ENCODE data around the gene FLAD1. TPM values are rescaled to one million over a fixed set of nuclear protein-coding genes. Genes with fewer than 3 reads are reported as not detected.

FLAD1 gene
- polyA plus RNA-seq, 5 donors: 27.1 to 33.6 (median 28.1) TPM

DNA sequence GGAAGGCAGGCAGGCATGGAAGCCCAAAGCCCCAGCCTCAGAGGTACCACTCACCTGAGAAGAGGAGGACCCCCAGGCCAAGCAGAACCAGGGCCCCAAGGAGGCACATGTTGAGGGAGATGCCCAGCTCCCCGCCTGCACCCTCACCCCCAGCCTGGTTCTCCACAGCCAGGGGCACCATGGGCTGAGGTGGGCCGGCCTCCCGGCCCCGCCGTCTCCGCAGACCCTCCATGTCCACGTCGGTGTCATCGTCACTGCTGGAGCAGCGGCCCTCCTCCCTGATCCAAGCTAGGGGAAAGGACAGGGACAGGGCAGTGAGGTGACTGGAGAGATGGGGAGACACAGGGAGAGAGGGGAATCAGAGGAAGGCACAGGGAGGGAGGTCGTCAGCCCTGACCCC is 35.1 kb upstream of the FLAD1 start:
- no peak for DNase-seq

DNA sequence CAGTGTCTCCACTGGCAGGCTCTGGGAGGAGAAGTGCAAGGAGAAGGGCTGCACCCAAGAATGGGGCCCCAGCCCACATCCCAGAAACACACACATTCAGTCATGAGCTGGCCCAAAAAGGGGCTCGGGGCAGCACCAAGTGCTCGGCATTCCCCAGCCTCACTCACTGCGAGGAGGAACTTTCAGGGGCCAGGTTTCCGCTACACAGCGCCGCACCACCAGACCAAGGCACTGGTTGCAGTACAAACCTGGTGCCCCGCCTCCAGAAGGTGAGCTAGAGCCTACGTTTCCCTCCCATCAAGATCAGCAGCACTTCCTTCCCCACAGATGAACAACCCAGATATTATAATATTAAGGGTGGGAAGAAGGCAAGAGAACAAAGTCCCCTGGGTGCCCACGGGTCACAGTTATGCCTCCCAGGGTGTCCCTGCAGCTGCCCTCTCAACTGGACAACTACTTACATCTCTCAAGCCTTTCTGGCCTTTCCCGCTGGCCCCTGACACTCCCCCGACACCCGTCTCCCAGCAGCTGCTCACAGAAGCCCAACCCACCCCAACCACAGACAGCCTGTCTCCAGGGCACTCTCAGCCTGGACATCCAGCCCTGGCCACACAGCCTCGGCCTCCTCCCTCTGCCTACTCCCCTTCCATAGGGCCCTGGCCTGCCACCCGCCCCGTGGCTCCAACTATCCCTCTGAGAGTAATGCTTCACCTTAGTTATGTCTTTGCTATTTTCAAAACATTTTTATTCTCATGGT is 31.1 kb upstream of the FLAD1 start:
- no peak for DNase-seq

DNA sequence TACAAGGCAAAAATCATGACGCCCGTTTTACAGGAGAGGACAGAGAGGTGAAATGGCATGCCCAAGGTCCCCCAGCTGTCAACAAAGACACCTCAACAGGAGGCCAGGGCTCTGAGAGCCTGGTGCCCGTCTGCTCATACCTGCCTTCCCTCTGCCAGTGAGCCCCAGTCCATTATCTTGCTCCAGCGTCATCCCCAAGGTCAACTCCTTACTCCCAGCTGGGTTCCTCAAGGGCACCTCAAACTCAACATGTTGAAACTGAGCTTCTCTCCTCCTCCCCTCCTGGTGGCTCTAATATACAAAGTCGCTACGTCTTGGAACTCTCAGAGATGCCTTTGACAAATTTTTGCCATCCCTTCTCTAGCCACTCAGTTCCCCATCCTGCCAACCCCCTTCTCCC is 30.5 kb upstream of the FLAD1 start:
- DNase-seq: no peak

DNA sequence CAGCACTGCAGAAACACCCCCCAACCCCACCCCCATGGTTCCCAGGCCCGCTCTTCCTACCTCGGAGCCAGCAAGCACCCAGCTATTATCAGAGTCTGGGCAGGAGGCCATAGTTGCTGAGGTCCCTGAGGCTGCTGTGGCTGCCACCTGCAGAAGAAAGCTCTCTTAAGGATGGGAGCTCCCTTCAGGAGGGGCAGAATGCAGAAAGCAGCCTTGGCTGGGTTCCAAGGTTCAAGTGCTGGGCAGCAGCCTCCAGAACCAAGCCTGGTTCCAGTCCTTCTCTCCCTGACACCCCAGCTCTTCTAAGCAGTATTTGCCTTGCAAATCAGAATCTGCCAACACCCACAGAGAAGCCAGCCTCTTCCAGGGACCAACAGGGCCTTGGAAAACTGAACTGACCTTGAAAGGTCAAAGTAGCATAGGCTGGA is 29.5 kb upstream of the FLAD1 start:
- no peak for DNase-seq

DNA sequence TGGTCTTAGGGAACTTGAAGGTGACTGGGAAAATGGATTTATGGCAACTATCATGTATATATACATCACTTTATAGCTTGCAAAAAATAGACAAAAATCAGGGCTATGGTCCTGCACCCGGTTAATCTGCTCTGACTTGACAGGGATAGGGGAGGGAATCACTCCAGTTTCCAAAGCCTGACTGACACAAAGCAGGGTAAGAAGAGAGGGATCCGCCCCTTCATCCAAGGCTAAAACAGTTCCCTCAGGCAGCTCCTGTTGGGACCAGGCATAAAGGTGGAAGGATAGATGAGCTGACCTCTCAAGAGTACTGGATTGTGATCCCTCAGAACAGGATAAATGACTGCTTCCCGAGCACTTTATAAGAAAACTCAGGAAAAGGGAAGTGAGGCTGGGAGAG is 28.6 kb upstream of the FLAD1 start:
- DNase-seq: no peak

DNA sequence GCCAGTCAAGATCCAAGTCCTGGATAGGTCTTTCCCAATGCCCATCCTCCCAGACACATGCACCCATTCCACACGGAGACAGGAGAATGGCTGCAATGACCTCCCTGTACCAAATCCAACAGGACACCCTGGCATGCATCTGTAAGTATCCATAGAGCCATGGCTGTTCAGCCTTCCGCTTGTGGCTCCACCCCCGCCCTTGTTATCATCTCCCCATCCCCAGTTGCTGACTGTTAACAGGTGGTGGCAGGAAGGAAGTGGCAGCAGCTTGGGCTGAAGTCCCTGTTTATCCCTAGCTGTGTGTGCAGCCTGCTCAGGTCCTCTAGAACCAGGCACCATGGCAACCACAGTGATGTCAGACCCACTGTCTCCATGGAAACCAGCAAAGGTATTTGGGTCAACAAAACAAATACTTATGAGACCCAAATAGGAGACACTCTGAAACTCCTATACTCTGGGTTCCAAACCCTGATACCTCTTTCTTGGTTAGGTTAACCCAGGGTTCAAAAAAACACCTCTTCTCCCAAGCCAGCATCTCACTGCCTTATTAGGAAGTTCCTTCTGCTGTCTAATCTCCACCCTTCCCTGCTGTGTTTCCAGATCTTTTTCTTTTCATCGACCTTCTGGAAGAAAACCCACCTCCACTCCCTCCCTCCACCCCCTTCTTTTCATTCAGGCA is 28.0 kb upstream of the FLAD1 start:
- DNase-seq: no peak

DNA sequence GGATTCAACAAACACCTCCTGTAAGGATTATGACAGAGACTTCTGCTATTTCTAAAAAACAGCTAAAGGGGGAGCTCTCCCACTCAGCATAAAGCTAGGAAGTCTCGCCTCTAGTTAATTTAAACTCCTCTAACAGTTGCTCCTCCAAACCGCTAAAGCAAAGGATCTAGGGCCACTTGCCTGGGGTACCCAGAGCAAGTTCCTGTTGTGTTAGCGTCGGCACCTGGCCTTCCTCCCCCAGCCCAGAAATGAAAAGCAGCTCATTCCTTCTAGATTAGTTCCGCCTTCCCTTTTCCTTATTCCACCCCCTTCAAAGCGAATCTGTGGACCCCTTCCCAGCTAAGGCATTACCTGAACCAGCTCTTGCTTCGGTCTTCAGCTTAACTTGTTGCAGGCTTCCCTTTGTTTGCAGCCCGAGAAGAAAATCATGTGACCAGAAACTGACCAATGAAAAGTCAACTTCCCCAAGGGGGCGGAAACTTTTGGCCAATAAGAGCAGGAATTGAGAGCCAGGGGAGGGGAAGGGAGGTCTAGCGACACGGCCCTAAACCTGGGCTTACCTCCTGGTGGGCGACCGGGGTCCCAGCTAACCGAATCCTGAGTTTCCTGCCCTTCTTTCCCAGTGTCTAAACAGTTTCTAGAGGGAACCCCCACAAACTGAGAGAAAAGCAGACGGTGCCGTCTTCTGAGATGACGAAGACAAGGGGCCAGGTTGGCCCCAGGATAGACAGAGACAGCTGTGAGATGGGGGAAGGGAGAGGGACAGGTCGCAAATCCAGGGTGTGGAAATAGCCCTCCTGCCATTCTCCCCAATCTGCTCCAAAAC is 27.2 kb upstream of the FLAD1 start, which contains the start of gene PBXIP1:
TSS of gene PBXIP1 (minus strand) at position 382 of the 826 bp plus-strand sequence. CDS start 2,378 bp downstream, outside the sequence.
- peak; percentile 88 to 92 for DNase-seq

DNA sequence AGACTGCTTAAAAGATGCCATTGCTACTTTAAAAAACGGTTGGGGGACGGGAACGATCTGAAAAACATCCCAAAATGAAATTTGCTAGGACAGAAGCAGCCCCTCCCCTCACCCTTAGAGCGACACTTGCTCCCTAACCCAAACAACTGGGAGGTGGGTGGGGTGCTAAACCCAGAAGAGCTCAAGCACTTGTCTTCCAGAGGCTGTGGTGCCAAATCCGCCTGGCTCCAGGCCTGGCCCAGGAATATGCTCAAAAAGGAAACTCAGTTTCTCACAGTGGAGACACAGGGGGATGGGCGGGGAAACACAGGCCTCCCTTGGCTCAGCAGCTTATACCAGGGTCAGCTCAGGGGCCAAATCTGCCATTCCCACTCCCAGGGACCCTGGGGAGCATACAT is 26.6 kb upstream of the FLAD1 start:
- DNase-seq: no peak

DNA sequence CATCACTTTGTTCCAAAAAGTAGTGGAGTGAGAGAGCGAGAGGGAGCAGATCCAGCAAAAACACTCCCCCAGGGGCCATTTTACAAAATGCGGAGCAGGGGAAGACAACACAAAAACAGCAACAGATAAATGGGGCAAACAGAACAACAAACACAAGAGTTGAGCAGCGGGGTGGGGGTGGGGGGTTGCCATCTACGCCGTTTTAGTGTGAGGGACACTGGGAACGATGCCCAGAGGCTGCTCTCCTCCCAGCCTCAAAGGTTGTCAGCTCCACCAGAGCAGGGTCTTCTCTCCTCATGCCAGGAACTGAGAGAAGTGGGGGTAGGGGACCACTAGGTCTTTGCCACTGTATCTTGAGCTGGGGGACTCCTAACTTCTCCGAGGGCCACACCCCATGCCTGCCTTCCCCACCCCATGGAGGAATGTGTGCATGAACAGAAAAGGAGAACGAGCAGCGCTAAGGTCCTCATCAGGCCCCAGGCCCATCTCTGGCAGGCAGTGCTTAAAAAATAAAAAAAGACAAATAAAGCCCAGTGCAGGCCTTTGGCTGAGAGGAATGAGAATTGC is 26.0 kb upstream of the FLAD1 start:
- DNase-seq: no peak

DNA sequence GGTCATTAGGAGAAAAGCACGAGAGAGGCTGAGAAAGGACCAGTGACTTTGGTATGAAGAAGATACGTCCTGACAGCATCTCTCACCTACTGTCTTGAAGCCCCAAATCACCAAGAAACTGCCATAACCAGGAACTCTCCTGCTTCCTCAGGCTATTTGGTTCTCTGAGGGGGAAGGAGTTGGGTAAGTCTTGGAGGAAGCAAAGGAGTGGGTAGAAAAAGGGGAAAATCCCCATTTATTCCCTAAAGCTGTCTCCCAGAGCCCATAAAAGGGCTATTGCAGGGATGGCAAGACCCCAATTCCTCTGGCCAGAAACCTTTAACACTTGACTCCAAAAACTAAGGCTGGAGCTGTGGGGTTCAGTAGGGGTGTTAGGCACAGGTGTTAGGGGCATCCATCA is 25.1 kb upstream of the FLAD1 start:
- DNase-seq: no peak

DNA sequence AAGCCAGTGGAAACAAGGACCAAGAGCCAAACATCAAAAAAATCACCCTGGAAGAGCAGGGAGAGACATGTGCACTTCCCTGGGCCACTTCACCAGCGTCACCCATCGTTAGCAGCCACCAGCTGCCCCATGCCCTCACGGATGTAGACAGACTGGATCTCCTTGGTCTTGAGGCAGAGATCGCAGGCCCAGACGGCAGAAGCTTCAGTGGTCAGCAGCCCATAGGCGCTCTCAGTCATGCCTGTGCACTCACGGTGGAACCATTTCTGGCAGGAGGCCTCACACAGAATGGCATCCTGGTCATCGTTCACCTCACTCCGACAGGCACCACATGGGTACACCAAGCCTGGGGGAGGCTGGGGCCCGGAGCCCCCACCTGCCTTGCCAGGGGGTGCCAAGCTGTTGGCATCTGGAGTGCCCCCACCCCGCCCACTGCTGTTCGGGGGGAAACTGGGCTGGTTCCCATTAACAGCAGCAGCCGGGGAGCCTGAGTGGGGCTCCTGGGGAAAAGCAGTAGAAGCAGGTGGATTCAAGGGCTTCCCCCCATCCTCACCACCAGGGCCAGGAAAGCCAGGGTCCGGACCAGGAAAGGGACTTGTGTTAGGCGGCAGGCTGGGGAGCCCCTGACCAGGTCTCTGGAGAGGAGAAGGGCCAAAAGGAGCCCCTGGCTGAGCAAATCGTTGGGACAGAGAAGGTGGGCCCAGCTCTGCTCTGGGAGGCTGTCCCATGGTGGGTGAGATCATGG is 24.3 kb upstream of the FLAD1 start:
- DNase-seq: no peak

DNA sequence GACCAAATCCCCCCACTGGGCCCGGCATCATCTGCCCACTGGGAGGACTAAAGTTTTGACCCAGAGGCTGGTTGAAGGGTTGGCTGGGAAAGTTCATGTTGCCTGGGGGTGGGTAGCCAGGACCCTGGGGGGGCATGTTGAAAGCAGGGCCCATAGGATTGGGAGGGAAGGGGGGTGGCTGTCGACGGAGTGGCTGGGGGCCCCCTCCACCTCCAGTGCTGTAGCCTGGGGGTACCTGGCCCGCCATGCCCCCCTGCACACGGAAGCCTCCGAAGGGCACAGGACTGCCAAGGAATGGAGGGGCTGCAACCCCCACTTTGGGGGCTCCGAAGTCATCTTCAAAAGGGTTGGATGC is 23.7 kb upstream of the FLAD1 start:
- DNase-seq: no peak

DNA sequence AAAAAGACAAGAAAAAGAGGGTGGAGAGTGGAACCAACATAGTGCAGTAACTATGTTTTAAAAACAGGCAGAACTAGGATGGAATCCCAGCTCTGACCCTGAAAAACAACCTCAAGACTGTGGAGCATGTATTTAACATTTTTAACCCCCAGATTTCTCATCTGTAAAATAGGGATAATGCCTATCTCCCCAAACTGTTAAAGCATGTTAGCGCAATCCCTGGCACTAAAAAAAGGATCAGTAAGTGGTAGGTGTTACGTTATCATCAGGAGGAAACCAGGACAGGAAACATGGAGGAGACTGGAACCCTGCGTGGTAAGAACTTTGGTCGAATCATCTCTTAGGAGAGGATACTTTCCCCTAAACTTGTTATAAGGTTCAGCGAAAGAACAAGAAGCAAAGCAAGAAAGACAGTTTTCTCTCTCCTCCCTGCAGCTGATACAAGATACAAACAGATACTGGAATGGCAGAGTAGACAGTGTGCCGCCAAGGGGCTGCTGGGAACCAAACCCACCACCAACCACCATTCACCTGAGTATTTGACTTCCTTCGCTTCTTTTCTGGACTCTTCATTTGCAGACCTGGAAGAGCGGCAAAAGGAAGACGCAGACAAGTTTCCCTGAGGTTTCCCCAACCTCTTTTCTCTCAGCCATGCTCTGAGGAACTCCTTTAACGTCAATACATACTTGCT is 22.6 kb upstream of the FLAD1 start:
- no peak for DNase-seq

DNA sequence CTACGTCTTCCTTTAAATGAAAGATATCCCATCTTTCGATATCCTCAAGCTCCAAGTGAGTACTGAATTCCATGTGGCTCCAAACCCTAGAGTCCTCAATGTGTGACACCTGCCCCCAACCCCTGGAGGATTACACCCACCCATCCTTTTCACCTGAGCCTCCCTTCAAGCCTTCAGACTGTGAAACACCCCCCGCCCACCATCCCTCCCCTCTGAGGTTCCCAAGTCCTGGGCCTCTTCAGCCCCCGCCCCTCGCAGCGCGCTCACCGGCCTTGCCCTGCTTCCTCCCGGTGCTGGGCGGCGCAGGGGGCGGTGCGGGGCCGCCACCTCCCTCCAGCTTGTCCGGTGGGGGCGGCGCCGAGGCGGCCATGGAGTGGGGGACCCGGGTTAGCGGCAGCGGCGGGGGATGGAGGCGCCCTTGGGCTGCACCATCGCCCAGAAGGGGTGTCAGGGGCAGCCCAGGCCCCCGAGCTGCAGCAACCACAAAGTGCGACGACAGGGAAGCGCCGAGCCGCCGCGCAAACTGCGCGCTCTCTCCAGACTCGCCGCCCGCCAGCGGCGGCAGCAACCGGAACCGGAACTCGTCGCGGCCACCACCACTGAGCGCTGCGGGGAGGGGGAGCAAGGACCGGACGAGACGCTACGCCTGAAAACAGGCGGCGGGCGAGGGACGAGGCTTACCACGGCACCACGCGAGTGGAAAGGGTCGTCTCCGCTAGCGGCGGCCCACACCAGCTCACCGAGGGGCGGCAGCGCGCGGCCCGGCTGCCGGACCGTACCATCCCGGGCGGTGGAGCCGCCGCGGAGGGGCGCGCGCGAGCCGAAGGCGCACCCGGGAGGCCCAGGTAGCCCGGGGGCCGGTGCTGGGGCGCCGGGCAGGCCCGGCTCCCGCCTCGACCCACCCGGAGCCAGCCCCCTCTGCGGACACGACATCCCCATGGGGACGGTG is 21.7 kb upstream of the FLAD1 start, which contains the start of gene PYGO2:
TSS of gene PYGO2 (minus strand) at position 576 of the 949 bp plus-strand sequence. CDS start at position 370, 206 bp downstream.
- peak; percentile 80 to 86 for DNase-seq

DNA sequence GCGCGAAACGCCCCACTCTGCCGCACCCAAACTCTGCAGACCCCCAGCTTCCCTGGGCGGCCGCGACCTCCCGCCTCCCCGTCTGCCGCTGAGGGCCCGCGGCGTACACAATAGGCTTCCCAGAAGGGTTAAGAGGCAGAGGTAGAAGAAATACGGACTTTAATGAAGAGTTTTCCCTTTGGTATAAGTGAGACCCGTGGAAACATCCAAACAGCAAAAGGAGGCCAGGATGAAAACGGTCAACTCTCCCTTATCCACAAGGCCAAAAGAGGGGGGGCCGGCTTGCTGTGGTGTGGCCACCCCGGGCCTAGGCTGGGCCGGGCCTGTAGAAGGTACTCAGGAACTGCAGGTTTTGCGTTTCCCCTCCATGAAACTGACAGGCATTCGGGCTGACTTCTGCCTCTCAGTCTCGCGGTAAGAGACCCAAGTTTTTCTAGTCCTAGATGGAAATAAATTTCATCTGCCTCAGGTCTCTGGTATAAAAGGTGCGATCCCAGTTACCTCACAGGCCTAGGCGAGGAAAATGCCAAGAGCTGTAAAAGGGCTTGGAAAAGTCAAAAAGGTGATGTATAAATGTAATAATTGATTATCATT is 20.9 kb upstream of the FLAD1 start:
- no peak for DNase-seq

DNA sequence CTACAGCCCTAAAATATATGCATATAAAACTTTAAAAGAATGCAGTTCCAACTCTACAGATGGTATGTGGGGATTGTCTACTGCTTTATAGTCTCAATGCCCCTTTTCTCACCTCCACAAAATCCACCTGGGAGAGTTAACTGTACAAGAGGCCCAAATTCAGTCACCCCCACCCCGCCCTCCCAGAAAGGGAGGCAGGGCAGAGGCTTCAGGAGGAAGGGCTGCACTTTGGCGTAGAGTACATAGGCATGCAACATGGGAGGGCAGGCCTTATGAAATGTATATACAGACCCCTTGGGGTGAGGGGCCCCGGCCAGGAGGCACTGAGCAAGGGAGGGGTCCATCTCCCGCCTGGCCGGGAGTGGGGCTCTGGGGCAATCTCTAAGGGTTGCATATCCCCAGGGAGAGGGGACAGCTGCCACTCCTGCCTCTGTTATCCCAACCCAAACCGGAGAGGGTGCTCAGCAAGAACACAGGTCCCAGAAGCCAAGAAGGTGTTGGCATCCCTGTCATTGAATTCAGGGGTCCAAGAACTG is 20.3 kb upstream of the FLAD1 start:
- no peak for DNase-seq

DNA sequence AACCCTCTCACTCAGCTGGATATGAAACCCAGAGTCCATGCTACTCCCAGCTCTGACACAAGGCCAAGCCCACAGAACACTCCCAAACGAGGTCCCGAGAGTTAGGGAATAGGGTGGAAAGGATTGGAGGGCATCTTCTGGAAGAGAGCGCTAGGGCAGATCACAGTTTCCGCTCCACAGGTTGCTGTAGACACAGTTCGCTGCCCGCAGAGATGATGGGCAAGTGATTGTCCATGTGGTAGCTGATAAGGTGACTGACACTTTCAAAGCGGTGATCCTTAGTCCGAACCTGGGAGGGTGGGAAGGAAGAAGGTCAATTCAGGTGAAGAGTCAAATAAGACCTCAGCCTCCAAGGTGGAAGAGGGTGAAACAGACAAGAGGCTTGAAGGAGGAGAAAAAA is 19.5 kb upstream of the FLAD1 start:
- no peak for DNase-seq

DNA sequence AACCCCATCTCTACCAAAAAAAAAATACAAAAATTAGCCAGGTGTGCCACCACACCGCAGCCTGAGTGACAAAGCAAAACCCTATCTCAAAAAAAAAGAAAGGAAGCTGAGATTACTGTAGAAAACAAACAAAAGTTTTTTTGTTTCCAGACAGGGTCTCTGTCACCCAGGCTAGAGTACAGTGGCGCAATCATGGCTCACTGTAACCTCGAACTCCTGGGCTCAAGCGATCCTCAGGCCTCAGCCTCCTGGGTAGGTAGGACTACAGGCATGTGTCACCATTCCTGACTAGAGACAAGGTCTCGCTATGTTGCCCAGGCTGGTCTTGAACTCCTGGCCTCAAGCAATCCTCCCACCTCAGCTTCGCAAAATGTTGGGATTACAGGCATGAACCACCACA is 18.8 kb upstream of the FLAD1 start:
- no peak for DNase-seq

DNA sequence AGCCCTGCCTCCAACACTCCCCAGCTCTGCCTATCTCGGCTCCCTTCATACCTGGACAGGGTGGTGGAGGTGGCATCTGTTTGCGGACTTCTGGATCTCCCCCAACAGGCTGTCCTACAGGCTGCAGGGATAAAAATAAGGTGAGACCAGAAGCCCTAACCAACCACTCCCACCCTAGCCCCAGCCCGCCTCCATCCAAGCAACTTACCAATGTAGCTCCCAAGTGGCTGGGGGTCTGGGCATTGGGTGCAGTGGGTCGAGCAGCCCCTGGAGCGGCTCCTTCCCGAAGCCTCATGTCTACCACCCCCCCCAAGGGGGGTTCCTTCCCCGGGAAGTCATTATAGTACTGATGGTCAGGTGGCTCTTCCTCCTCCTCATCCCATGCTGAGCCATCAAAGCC is 17.0 kb upstream of the FLAD1 start:
- no peak for DNase-seq

Data from right lung (tissue), 5 donors.